GM18868 (cell line): Measurements from ENCODE around the gene KRTAP9-2.
"Not testable (repeated sequence)": the region's sequence is repeated elsewhere in the genome, so short reads cannot be mapped to it uniquely, and the experiment has no call there.

ENCODE experiments used
- ATAC-seq: cut with Tn5 transposase; IDR thresholded peaks from one replicate; pipeline ENCODE4 v1.9.1; 2021; ENCODE audit warnings: mild to moderate bottlenecking, moderate library complexity; ENCODE audit not compliant: unreplicated experiment

The KRTAP9-2 gene

DNA sequence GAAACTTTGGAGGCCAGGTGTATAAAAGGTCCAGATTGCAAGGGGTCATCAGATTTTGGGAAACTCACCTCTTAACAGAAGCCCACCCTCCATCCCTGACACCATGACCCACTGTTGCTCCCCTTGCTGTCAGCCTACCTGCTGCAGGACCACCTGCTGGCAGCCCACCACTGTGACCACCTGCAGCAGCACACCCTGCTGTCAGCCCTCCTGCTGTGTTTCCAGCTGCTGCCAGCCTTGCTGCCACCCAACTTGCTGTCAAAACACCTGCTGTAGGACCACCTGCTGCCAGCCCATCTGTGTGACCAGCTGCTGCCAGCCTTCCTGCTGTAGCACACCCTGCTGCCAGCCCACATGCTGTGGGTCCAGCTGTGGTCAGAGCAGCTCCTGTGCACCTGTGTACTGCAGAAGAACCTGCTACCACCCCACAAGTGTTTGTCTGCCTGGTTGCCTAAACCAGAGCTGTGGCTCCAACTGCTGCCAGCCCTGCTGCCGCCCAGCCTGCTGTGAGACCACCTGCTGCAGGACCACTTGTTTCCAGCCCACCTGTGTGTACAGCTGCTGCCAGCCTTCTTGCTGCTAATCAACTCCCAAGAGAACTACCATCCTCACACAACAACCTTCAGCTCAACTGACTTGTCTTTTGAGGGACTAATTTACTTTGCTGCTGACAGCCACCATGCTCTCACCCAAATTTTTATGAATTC lies 6.1 kb downstream of the KRTAP9-2 start, which contains the start of gene KRTAP9-3:
KRTAP9-3 (plus strand) TSS at position 51 of the 707 bp plus-strand sequence; CDS start at position 104, 53 bp downstream.
- ATAC-seq = not testable (repeated sequence)

- ATAC-seq = not testable (repeated sequence)
Observed at GRCh38 chr17:41237116-41237515, 10.7 kb downstream of the KRTAP9-2 start.

GRCh38 chr17:41237949-41238437 lies 11.5 kb downstream of the KRTAP9-2 start, which contains the start of gene KRTAP9-8:
KRTAP9-8 (plus strand) TSS chr17:41237999; CDS start chr17:41238052, 53 bp downstream.
- ATAC-seq = not testable (repeated sequence)

- ATAC-seq = not testable (repeated sequence)
Observed at GRCh38 chr17:41246995-41247787, 20.7 kb downstream of the KRTAP9-2 start.

- not testable (repeated sequence) for ATAC-seq
Observed at GRCh38 chr17:41249637-41250240, 23.3 kb downstream of the KRTAP9-2 start, which contains the start of gene KRTAP9-4. KRTAP9-4 (plus strand) TSS chr17:41249687; CDS start chr17:41249721, 34 bp downstream.

GRCh38 chr17:41251261-41251660 lies 24.8 kb downstream of the KRTAP9-2 start:
- no peak for ATAC-seq

GRCh38 chr17:41254861-41255260 lies 28.4 kb downstream of the KRTAP9-2 start:
- ATAC-seq = no peak

- not testable (repeated sequence) for ATAC-seq
Observed at GRCh38 chr17:41255381-41256290, 29.2 kb downstream of the KRTAP9-2 start, which contains the start of gene KRTAP9-9. KRTAP9-9 (plus strand) TSS chr17:41255384.

DNA sequence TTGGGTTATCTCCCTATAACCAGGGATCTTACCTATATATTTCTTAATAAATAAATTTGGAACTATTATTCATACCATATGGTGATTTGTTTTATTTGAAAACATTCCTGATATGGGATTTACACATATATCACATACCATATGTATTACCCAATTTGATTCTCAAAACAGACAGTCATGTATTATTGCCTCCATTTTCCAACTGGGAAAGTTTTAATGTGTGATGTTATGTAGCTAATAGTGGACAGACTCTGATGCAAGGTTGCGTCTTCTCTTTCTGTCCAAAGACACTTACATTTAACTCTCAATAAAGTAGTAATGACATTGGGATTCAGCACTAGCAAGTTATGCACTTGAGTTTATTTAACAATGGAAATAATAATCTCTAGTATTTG lies 29.8 kb downstream of the KRTAP9-2 start:
- no peak for ATAC-seq

DNA sequence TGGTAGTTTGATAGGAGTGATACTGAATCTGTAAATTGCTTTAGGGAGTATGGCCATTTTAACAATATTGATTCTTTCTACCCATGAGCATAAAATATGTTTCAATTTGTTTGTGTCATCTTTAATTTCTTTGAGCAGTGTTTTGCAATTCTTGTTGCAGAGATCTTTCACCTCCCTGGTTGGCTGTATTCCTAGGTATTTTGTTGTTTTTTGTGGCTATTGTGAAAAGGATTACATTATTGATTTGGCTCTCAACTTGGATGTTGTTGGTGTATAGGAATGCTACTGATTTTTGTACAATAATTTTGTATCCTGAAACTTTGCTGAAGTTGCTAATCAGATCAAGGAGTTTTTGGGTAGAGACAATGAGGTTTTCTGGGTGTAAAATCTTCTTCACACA lies 32.0 kb downstream of the KRTAP9-2 start:
- ATAC-seq = no peak

DNA sequence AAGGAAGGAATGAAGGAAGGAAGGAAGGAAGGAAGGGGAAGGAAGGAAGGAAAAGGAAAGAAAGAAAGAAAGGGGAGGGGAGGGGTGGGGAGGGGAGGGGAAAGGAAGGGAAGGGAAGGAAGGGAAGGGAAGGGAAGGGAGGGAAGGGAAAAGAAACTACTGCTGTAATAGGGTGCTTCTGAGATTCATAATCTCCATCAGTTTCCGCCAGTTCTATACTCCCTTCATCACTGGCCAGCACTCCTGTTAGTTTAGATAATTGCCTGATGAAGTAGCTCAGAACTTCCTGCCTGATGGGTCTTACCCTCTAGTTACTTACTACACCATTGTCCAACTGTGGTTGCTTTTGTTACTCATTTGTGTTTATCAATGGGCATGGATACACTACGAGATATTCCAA lies 36.8 kb downstream of the KRTAP9-2 start:
- ATAC-seq = no peak

- ATAC-seq = no peak
Observed at GRCh38 chr17:41264599-41264998, 38.2 kb downstream of the KRTAP9-2 start.

- no peak for ATAC-seq
Observed at GRCh38 chr17:41265078-41265477, 38.6 kb downstream of the KRTAP9-2 start, which contains the start of gene KRTAP9-6. KRTAP9-6 (plus strand) TSS chr17:41265378; CDS start chr17:41265378, 0 bp downstream.

DNA sequence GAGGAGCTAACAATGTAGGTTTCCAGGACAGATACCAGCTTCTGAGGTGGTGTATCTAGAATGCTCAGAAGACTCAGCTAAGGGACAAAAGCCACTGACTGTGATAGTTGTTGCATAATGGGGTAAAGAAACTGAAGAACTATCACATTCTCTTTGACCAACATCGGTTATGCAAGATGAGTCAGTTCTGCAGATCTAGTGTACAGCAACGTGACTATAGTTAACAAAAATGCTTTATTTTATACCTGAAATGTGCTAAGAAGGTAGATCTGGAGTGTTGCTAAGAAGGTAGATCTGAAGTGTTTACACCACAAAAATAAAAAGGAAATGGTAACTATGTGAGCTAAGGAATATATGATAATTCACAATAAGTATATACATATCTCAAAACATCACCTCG lies 41.3 kb downstream of the KRTAP9-2 start:
- no peak for ATAC-seq

GRCh38 chr17:41271323-41271722 lies 44.9 kb downstream of the KRTAP9-2 start:
- not testable (repeated sequence) for ATAC-seq

DNA sequence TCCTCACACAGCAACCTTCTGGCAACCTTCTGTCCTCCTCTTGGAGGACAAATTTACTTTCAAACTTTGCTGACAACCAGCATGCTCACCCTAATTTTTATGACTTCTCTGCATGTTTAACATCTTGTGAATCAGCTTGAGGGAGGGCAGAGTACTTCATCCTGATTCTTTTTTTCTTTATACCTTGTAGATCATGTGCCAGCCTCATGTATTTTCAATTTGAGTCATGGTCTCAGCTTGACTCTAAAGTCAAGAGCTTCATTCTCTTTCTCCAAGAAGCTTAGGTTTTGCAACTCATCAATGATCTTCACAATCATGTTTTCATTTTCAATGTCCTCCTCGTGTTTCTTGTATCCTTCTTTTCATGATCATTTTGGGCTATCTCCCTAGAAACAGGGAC lies 45.4 kb downstream of the KRTAP9-2 start:
- ATAC-seq = no peak

DNA sequence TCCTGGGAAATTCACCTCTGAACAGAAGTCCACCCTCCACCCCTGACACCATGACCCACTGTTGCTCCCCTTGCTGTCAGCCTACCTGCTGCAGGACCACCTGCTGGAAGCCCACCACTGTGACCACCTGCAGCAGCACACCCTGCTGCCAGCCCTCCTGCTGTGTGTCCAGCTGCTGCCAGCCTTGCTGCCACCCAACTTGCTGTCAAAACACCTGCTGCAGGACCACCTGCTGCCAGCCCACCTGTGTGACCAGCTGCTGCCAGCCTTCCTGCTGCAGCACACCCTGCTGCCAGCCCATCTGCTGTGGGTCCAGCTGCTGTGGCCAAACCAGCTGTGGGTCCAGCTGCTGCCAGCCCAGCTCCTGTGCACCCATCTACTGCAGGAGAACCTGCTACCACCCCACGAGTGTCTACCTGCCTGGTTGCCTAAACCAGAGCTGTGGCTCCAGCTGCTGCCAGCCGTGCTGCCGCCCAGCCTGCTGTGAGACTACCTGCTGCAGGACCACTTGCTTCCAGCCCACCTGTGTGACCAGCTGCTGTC lies 49.3 kb downstream of the KRTAP9-2 start, which contains the start of gene KRTAP9-7:
KRTAP9-7 (plus strand) TSS at position 51 of the 543 bp plus-strand sequence; CDS start at position 51, 0 bp downstream.
- not testable (repeated sequence) for ATAC-seq
